Measurements from ENCODE around the gene FAM163B.

The FAM163B gene

GRCh38 chr9:133563291-133563796, 45.8 kb downstream of the FAM163B start:
- no peak for DNase-seq

- DNase-seq = no peak
Measured at GRCh38 chr9:133562611-133563290, 46.4 kb downstream of the FAM163B start.

- no peak for DNase-seq
Measured at GRCh38 chr9:133561976-133562554, 47.1 kb downstream of the FAM163B start.

GRCh38 chr9:133560944-133561343, 48.2 kb downstream of the FAM163B start:
- DNase-seq = no peak

GRCh38 chr9:133560311-133560710, 48.9 kb downstream of the FAM163B start:
- no peak for DNase-seq

- DNase-seq = no peak
Measured at GRCh38 chr9:133558191-133559126, 50.7 kb downstream of the FAM163B start.

- DNase-seq = no peak
Measured at GRCh38 chr9:133557581-133557980, 51.6 kb downstream of the FAM163B start.

- no peak for DNase-seq
Measured at GRCh38 chr9:133556354-133556753, 52.8 kb downstream of the FAM163B start.

- no peak for DNase-seq
Measured at GRCh38 chr9:133554729-133555128, 54.5 kb downstream of the FAM163B start.

- no peak for DNase-seq
Measured at GRCh38 chr9:133553973-133554713, 55.0 kb downstream of the FAM163B start.

- no peak for DNase-seq
Measured at GRCh38 chr9:133553123-133553522, 56.1 kb downstream of the FAM163B start.

- DNase-seq = no peak
Measured at GRCh38 chr9:133552236-133552635, 57.0 kb downstream of the FAM163B start.

- DNase-seq = no peak
Measured at GRCh38 chr9:133551446-133551845, 57.7 kb downstream of the FAM163B start.

- DNase-seq = no peak
Measured at GRCh38 chr9:133547116-133547515, 62.1 kb downstream of the FAM163B start.

- no peak for DNase-seq
Measured at GRCh38 chr9:133546287-133546680, 62.9 kb downstream of the FAM163B start.

- DNase-seq = no peak
Measured at GRCh38 chr9:133545494-133546286, 63.5 kb downstream of the FAM163B start.

GRCh38 chr9:133543772-133544467, 65.3 kb downstream of the FAM163B start:
- no peak for DNase-seq

- no peak for DNase-seq
Measured at GRCh38 chr9:133542002-133542401, 67.2 kb downstream of the FAM163B start.

GRCh38 chr9:133540698-133541025, 68.5 kb downstream of the FAM163B start:
- no peak for DNase-seq

- no peak for DNase-seq
Measured at GRCh38 chr9:133539991-133540697, 69.0 kb downstream of the FAM163B start.

Measured in NCI-H1417 treated with DMSO at 0.1 percent for 48 hours (cell line).